Activated CD4-positive, alpha-beta T cell treated with anti-CD3 and anti-CD28 coated beads, Interleukin-2, Interleukin-4, amounts not matched to agents 100 ng/mL and 50 ng/mL, durations not matched to agents 16 hours and 8 hours (primary cell): ENCODE results near the gene KNOP1.
"Not testable (repeated sequence)": the region's sequence is repeated elsewhere in the genome, so short reads cannot be mapped to it uniquely, and the experiment has no call there.

Experiments used
- DNase-seq: peaks from one replicate; pipeline ENCODE4 v3.0.0-alpha.2; 2020; ENCODE audit warnings: low spot score

KNOP1 gene

DNA sequence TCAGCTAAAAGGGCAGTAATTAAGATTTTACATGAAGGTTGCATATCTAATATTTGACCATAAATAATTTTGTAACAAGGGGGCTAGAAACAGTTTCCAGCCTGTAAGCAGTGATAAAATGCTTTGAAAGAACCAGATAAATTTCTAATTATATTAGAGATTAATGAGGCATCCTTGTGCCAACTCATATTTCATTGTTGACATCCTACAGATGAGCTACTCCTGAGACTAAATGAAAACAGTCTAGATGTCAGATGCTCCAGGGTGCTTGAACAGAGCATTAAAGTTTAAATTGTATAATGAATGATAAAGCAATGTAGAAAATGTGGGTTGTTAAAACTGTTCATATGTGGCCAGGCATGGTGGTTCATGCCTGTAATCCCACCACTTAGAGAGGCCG is 23.3 kb upstream of the KNOP1 start:
- DNase-seq: no peak

DNA sequence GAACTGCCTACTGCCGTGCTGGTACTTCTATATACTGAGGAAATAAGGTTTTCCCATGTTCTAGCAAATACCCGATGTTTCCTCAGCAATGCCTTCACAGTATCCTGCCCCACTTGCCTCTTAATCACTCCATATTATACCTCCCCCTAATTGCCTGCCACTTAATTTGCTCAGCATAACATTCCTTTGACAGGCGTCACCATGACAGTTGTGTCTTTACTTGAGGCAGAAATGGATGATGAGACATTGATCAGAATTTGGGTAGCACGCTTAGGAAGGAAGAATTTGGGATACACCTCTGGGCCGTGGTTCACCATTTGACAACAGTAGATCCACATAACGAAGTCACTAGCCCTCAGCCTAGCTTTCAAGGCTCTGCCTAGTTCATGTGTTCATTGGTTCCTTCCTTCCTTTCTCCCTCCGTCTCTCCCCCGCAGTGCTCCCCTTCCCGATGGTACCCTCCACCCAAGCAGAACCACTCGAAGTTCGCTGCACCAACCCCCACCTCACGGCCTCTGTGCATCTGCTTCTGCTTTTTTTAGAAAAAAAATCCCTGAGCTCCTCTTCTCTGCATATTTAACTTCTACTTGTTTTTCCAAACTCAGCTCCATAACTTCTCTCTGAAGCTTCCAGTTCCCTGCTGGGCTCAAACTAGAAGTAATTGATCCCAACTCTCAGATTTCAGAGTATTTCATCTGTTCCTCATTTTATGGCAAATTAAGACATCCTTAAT is 19.4 kb upstream of the KNOP1 start:
- no peak for DNase-seq

DNA sequence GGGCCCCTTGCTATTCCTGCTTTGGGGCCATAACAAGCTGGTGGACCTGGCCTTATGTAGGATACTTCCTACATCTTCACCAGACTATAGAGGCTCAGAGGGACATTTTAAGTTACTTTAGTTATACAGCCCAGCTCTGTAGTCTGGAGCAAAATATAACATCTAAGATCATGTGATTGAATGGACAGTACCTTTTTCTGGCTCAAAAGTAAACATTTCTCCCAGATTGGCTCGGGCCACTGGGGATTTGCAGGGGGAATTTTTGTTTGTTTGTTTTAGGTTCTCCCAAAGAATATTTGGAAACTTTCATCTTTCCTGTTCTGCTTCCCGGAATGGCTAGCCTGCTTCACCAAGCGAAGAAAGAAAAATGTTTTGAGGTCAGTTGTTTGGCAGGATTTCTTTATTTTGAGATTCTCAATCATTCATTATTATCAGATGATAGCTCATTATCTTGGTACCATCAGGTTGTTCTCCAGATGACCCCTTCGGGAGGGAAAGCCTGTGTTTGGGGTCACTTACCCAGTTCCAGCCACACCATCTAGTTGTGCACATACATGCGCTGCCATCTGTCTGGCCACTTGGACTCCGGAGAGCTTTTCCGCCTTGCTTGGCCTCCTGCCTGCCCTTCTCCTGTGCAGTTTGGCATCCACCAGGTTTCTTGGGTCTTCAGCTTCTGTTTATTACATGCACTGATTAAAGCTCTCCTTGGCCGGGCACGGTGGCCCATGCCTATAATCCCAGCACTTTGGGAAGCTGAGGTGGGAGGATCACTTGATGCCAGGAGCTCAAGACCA is 17.2 kb upstream of the KNOP1 start:
- DNase-seq: no peak

DNA sequence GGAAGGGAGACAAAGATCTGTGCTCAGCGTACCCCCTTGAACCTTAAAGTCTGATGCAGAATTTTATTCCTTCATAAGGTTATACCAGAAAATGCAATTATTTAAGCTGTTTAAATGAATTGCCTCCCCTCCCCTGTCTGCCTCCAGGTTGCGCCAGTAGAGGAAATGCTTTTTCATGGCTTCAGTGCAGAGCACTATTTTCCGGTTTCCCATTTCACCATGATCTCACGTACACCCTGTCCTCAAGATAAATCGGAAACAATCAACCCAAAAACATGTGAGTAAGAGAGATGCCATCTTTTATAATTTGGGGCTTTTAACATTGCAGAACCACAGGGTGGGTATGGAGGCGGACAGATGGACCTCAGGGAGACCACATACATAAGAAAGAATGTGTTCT is 15.5 kb upstream of the KNOP1 start:
- DNase-seq: no peak

DNA sequence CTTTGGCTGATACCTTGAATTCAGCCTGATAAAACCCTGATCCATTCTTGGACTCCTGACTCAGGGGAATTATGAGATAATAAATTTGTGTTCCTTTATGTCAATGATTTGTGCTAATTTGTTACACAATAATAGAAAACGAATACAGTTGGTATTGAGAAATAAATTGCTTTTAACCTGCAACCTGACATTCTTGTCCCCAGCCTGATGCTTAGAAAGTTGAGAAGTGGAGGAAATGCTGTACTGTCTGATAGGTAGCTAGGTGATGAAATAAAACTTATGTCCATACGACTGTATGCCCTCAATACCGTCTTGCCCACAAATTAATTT is 10.6 kb upstream of the KNOP1 start:
- DNase-seq: no peak

DNA sequence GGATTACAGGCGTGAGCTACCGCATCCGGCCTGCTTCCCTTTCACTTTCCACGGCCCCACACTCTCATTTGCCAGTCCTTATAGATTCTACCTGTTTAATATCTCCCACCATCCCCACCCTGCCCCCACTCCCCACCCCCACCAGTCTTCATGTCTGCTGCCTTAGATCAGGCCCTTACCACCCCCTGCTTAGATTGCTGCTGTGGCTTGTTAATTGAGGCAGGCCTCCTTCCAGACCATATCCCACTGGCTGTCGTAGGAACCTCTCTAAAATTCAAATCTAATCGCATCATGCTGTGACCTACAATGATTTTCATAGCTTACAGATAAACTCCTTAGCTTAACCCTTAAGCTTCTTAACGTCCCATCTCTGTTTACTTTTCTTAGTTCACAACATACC is 5.0 kb upstream of the KNOP1 start:
- DNase-seq: no peak

DNA sequence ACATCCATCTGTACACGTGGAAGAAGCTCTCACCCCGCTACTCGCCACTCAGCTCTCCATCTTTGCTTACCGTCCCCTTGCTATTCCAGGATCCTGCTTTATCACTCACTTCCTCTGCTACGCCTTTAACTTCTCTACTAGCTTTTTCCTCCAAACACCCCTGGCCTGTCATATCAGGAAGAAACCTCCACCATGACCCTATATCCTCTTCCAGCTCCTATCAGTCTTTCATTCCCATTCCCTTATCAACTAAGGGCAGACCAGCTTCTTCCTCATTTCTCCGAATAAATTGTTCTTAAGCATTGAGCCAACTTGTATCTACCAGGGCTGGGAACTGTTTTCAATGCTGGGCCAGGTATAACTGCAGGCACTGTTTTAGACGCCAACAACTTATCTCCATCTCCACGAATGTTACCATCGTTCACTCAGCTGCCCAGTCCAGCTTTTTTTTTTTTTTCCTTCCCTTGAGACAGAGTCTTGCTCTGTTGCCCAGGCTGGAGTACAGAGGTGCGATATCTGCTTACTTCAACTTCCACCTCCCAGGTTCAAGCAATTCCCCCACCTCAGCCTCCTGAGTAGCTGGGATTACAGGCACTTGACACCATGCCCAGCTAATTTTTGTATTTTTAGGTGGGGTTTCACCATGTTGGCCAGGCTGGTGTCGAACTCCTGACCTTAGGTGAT is 4.4 kb upstream of the KNOP1 start:
- no peak for DNase-seq

DNA sequence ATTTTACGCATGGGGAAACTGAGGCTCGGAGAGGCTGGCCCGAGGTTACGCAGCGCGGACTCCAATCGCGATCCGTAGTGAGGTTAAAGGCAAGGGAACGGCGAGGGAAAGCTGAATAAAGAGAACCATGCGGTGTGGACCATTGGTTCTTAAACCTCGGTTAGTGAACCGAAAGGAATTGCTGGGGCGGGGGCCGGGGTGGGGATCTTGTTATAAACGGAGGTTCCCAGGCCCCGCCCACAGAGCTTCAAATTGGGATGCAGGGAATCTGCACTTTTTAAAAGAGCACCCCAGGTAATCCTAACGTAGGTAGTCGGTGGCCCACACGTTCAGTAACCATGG is 568 bp upstream of the KNOP1 start:
- DNase-seq: no peak

DNA sequence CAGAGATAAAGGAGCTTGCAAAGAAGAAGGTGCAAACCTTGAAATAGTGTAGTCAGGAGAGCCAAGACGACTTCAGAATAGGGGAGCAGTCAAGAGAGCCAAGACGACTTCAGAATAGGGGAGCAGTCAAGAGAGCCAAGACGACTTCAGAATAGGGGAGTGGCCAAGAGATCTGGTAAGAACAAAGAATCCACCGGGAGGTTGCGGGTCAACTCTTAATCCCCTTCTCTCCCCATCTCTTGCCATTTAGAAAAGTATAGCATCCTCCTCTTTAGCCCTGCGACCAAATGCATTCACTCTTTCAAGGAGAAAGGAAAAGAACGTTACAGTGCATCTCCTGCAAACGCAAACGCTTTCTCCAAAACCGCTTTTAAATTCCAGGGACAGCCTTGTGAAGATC is 713 bp downstream of the KNOP1 start:
- peak; percentile 17 for DNase-seq

DNA sequence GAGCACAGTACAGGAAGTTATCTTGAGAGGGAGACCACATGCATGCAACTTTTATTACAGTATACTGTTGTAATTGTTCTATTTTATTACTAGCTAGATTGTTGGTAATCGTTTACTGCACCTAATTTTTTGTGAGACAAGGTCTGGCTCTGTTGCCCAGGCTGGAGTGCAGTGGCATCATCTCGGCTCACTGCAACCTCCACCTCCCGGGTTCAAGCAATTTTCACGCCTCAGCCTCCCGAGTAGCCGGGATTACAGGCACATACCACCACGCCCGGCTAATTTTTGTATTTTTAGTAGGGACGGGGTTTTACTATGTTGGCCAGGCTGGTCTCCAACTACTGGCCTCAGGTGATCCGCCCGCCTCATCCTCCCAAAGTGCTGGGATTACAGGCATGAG is 1.3 kb downstream of the KNOP1 start:
- DNase-seq: not testable (repeated sequence)

DNA sequence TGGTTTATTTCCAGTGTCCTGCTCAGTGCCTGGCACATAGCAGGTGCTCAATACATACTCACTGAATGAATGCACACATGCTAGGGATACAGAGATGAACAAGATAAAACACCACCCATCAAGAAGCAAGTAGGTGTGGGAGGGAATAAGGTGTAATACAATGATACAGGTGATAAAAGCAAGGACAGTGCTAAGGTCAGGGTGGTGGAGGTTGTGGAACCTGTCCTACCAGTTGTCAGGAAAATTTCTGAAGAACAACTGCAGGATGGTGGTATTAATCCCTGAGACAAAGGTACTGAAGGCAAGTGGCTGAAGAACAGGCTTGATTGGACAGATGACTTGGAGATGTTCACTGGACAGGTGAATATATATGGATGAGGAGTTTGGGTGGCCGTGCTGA is 1.8 kb downstream of the KNOP1 start:
- DNase-seq: no peak

DNA sequence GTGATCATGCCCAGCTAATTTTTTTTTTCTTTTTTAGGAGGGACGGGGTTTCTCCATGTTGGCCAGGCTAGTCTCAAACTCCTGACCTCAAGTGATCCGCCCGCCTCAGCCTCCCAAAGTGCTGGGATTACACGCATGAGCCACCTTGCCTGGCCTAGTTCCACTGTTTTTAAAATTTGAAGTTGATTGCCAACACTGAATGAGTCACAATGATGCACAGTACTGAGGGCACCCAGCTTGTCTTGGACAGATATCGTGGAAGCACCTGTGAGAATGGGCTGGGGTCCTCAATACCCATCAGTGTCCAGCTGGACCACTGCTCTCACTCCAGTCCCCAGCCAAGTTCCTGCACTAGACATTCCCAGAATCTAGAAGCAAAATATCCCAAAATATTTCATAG is 2.5 kb downstream of the KNOP1 start:
- no peak for DNase-seq

DNA sequence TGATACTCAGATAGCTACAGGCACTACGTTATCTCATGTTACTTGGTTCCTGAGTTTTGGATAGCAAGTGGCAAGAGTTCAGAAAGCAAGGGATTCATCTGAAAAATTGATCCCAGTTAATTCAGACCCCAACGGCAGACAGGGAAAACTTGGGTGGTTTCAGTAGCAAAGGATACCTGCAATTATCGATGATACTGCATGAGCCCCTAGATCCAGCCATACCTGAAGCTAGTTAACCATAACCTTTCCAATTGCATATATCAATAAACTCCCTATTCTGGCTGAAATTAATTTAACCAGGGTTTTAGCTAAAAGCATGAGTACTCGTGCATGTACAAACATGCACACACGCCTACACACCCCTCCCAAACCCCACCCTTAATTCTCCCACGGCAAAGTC is 4.3 kb downstream of the KNOP1 start:
- DNase-seq: no peak

DNA sequence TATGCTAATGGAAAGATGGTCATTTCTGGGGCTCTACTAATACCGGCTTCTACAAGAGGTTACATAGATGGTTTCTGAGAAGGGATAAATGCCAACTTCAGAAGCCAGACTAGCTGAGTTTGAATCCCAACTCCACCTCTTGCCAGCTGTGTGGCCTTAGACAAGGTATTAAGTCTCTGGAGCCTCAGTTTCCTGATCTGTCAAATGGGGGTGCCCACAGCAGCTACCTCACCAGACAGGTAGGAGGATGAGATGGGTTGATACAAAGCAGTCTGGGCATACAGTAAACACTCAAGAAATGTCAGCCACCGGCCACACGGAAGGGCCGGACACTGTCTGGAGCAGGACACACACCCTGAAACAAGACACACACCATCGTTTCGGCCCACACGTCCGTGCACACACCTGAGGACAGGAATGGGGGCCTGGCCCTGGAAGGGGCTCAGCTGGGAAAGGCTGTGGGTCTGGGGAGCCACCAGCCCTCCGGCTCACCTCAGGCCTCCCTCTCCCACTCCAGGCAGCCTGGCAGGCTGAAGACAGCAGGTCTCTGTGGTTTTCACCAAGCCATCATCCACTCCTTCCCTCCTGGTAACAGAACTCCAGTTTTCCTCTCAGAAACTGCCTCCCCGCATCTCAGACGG is 5.5 kb downstream of the KNOP1 start:
- DNase-seq: no peak

DNA sequence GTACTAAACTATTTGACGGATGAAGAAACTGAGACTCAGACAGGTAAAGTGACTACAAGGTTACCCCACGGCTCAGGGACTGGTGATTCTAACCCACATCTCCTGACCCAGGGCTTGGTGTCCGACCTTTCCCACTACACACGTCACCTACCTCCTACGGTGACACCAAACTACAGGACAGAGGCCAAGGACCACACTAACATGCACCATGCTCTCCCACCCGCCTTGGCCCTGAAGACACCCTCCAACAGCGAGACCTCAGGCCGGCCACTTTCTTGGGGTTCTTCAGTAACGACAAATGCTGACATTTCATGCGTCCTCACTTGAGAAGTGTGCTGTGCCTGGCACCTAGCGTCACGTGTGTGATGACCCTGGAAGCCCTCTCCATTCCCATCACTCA is 6.4 kb downstream of the KNOP1 start:
- DNase-seq: no peak

DNA sequence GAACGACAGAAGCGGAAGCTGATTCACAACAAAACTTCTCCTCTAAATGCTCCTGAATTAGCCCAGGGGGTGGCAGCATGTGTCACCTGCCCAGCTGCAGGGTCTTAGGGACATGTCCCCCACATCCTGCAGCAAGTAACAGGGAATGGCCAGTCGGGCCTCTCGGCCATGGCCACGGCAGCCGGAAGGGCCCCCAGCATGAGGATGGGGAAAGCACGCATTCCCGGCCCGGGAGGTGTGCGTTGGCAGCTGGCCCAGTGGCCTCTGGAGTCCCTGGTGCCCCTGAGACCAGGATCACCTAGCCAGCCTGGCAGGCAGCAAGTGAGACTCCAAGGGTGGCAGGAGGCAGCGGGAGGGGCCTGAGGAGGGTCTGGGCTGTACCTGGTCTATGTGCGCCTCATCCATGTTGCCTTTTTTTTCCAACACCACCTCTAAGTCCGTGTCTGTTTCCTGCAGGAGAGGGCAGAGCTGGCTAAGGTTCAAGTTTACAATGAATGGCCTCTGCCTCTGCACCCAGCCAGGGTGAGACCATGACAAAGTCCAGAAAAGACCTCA is 7.0 kb downstream of the KNOP1 start:
- no peak for DNase-seq

DNA sequence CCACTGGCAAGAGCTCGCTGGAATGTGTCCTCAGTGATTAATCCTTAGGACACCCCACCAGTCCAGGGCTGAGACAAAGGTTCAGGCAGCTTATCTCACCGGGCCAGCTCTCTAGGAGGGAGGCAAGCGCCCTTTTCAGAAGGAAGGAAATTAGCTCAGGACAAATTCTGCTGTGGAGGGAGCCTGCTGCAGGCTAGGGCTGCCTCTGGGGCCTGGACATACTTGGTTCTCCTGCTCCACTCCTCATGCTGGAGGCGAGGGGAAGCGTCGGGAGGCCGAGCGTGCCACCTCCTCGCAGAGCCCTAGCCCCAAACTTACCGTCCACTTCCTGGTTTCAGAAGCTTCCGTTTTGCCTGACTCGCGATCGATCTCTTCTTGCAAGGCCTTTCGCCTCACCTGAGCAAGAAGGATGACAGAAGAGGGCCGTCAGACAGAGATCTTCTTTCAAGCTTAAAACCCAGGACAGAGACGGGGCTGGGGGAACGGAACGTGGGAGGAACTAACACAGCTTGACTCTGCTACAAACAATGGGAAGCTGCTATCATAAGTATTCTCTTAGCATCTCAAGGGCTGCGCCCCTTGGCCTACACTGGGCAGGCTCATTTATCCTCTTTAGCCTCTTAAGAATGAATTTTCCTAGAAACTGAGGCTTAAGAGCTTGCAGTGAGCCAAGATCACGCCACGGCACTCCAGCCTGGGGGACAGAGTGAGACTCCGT is 7.7 kb downstream of the KNOP1 start:
- DNase-seq: no peak

DNA sequence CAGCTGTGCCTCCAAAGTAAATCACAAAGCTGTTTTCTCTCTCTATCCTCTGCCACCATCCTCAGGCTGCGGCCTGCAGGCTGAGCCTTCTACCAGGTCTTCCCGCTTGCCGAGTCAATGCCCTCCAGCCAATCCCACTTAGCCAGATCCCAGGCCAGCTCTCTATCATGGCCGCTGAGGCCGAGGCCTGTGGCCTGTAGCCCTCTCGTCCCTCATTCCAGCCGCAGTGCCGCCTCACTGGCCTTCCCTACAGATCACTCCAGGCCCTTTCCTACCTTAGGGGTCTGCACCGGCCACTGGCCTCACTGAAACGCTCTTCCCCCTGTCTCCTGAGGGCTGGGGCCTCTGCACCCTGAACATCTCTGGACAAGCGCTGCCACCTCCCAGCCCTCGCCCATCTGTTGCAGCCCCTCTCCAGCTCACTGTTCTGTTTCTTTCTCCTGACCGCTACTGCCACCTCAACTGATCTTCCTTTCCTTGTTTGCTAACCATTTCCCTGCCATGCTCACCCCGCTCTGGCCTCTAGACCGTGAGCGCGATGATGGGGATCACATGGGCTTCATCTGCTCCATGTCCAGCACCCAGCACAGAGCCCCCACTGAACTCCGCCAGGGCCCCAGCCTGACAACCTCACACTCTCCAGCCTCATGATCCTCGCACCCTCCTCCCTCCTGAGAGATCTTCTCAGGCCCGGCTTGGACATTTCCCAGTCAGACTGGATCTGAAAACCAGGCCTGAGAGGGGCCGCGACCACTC is 8.5 kb downstream of the KNOP1 start:
- DNase-seq: no peak

DNA sequence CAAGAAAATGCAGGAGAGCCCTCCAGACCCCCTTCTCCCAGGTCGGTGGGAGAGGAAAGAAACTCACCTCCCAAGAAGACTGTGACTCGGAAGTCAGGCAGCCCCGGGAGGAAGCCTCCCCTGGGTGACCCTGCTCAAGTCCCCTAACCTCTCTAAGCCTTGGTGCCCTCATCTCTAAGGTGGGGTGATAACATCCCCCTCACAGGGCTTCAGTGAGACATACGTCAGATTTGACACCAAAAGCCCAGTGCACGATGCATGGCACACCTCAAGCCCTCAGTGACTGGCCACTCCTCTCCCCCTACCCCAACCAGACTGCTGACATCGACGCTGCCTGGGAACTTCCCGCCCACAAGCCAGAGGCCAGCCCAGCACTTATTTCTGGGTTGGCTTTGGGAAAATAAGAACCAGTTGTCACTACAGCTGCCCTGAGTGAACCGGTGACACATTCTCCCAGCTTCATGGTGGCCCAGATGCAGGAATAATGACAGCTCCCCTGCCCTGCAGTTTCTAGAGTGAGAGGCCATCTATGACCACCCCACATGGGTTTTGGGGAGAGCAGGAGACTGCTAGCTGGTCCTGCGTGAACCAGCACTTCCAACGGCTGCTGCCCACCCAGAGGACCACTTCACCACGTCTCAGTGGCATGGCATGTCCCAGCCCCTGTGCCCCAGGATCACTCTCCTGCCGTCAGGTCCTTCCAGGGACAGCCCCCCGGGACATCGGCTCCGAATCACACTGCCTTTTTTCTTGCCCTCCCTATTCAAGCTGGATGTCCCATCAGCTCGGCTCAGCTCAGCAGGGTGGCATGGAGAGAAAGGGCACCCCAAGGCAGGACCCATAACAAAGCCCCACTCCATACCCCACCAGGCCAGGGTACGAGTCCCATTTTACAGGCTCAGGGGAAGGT is 9.5 kb downstream of the KNOP1 start:
- no peak for DNase-seq
